CD4-positive, CD25-positive, alpha-beta regulatory T cell (primary cell): Measurements from ENCODE around the gene NFKBIZ. TPM values are rescaled to one million over a fixed set of nuclear protein-coding genes. Genes with fewer than 3 reads are reported as not detected.

Experiments
- ATAC-seq, 2 donors: fragments of 150-1000 bp; cut with Tn5 transposase; one replicate each; pipeline ENCODE4 v1.10.0; 2021; ENCODE audit warnings: low read depth in 2 of 2, moderate number of reproducible peaks in 2 of 2, moderate library complexity in 1 of 2
- DNase-seq, 3 donors: peaks; one replicate each; pipeline versions ENCODE4 v3.0.0 to v3.0.0-alpha.2; 2012 to 2022; ENCODE audit warnings: mixed read lengths in 1 of 3
- H3K27ac ChIP-seq: one replicate; pipeline ENCODE4 v1.7.0; 2013; ENCODE audit warnings: mild to moderate bottlenecking, low read length; ENCODE audit not compliant: insufficient read depth, poor library complexity, severe bottlenecking
- H3K27me3 ChIP-seq: one replicate; pipeline ENCODE4 v1.7.0; 2013; ENCODE audit warnings: low read length; ENCODE audit not compliant: control insufficient read depth, insufficient read depth
- H3K36me3 ChIP-seq: one replicate; pipeline ENCODE4 v1.7.0; 2013; ENCODE audit warnings: mild to moderate bottlenecking, low read length, moderate library complexity; ENCODE audit not compliant: control insufficient read depth, insufficient read depth
- H3K4me1 ChIP-seq: 2 replicates; pipeline ENCODE4 v1.7.0; 2013; ENCODE audit warnings: mild to moderate bottlenecking, low read length; ENCODE audit not compliant: insufficient read depth, control insufficient read depth, poor library complexity, severe bottlenecking
- H3K4me3 ChIP-seq: one replicate; pipeline ENCODE4 v1.7.0; 2013; ENCODE audit warnings: low read depth, mild to moderate bottlenecking, low read length, moderate library complexity
- H3K9me3 ChIP-seq, 2 experiments: 1 replicate in 1 of 2; 2 replicates in 1 of 2; pipeline ENCODE4 v1.7.0; 2013; ENCODE audit warnings: low read length in 2 of 2, mild to moderate bottlenecking in 1 of 2, moderate library complexity in 1 of 2; ENCODE audit not compliant: control insufficient read depth in 2 of 2
- H3K27ac Mint-ChIP-seq, 3 donors: one replicate each; pipeline ENCODE4 v1.8.0; 2020 to 2022; ENCODE audit warnings: mild to moderate bottlenecking in 3 of 3, mixed read lengths in 3 of 3, moderate library complexity in 2 of 3
- H3K27me3 Mint-ChIP-seq: one replicate; pipeline ENCODE4 v1.8.0; 2022; ENCODE audit warnings: mild to moderate bottlenecking, mixed read lengths
- H3K36me3 Mint-ChIP-seq: one replicate; pipeline ENCODE4 v1.8.0; 2020; ENCODE audit warnings: mixed read lengths
- H3K4me1 Mint-ChIP-seq, 4 donors: one replicate each; pipeline ENCODE4 v1.8.0; 2020 to 2022; ENCODE audit warnings: mixed read lengths in 4 of 4, mild to moderate bottlenecking in 1 of 4
- H3K4me3 Mint-ChIP-seq, 4 donors: one replicate each; pipeline ENCODE4 v1.8.0; 2020 to 2022; ENCODE audit warnings: mild to moderate bottlenecking in 4 of 4, mixed read lengths in 4 of 4, moderate library complexity in 3 of 4
- H3K9me3 Mint-ChIP-seq, 7 donors: one replicate each; pipeline ENCODE4 v1.8.0; 2020 to 2022; ENCODE audit warnings: mixed read lengths in 7 of 7, mild to moderate bottlenecking in 3 of 7, moderate library complexity in 2 of 7
- polyA plus RNA-seq, 4 donors: library from polyadenylated mRNA; unstranded; fragments of 300-500 nt; fragmentation: Illumina TruSeq; gene quantifications; one replicate each; pipeline ENCODE4 v1.2.3, GENCODE V29; 2021
- total RNA-seq: library from RNA; stranded (reverse); gene quantifications from one replicate; pipeline ENCODE4 v1.2.3, GENCODE V29; 2022

Gene NFKBIZ
- total and polyA plus RNA-seq, 5 donors from 2014 or later: 15.2 to 637 (median 25.8) TPM

DNA sequence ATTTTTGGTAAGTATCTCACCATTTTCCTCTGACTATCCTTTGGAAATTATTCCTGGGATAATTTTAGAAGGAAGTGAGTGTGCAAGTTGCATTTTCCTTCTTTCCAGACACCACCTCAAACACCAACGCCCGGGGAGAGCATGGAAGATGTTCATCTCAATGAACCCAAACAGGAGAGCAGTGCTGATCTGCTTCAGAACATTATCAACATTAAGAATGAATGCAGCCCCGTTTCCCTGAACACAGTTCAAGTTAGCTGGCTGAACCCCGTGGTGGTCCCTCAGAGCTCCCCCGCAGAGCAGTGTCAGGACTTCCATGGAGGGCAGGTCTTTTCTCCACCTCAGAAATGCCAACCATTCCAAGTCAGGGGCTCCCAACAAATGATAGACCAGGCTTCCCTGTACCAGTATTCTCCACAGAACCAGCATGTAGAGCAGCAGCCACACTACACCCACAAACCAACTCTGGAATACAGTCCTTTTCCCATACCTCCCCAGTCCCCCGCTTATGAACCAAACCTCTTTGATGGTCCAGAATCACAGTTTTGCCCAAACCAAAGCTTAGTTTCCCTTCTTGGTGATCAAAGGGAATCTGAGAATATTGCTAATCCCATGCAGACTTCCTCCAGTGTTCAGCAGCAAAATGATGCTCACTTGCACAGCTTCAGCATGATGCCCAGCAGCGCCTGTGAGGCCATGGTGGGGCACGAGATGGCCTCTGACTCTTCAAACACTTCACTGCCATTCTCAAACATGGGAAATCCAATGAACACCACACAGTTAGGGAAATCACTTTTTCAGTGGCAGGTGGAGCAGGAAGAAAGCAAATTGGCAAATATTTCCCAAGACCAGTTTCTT is 3.9 kb downstream of the NFKBIZ start:
- DNase-seq: no peak
- Histone ChIP-seq H3K4me3 (peak overlapping the region; percentile 100), H3K36me3 (peaks cover 67% of the 10 kb centered on the region), H3K9me3 (no peaks in the 10 kb centered on the region), H3K4me1 (peaks cover 30% of the 10 kb centered on the region), H3K27me3 (no peaks in the 10 kb centered on the region), H3K27ac (peak overlapping the region; percentile 96)
- H3K4me3 Mint-ChIP-seq: peak overlapping the region; percentile 70 to 99 (median 98)
- ATAC-seq: no peak
- peaks cover 32 to 79% (median 66%) of the 10 kb centered on the region in 4 donors for H3K4me1 Mint-ChIP-seq
- H3K36me3 Mint-ChIP-seq: peaks cover 67% of the 10 kb centered on the region
- H3K27ac Mint-ChIP-seq: peak overlapping the region in 2 of 3 donors; percentile 74 to 100
- peaks cover 6% of the 10 kb centered on the region for H3K27me3 Mint-ChIP-seq
- no peaks in the 10 kb centered on the region for H3K9me3 Mint-ChIP-seq

- H3K27me3 Mint-ChIP-seq: peaks cover 6% of the 10 kb centered on the region
- H3K36me3 Mint-ChIP-seq: peaks cover 75% of the 10 kb centered on the region
- H3K4me1 Mint-ChIP-seq: peaks cover 39 to 80% (median 67%) of the 10 kb centered on the region in 4 donors
- ATAC-seq (no peak), DNase-seq (no peak)
- Histone ChIP-seq H3K9me3 (no peaks in the 10 kb centered on the region), H3K36me3 (peaks cover 75% of the 10 kb centered on the region), H3K27me3 (no peaks in the 10 kb centered on the region), H3K4me1 (peaks cover 30% of the 10 kb centered on the region), H3K4me3 (peak overlapping the region; percentile 100), H3K27ac (no peak overlapping the region)
- no peaks in the 10 kb centered on the region for H3K9me3 Mint-ChIP-seq
- H3K4me3 Mint-ChIP-seq: peak overlapping the region in 3 of 4 donors; percentile 21 to 99 (median 53)
- no peak overlapping the region for H3K27ac Mint-ChIP-seq
Observed at GRCh38 chr3:101853982-101854381, 4.7 kb downstream of the NFKBIZ start.

DNA sequence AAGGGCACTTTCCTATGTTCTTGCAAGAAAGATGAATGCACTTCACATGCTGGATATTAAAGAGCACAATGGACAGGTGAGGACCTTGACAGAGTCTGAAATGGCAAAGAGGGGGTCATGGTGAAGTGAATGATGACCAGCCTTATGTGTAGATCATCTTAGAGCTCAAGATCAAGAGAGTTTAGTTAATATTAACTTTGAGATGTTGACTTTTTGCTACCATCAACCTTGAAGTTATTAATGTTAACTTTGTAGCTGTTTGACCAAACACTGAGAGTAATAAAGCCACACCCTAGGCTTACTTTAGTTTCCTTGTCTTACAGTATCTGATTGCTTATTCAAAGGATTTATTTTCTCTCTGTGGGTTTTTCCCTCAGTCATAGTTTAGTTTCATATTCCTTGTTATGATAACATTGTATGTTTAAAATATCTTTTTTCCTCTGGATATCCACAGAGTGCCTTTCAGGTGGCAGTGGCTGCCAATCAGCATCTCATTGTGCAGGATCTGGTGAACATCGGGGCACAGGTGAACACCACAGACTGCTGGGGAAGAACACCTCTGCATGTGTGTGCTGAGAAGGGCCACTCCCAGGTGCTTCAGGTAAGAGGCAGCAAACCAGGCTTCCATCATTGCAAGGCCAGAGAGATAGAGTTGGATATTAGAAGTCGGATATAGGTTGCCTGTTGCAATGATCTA is 5.4 kb downstream of the NFKBIZ start:
- peak overlapping the region in 3 of 4 donors; percentile 32 to 99 (median 53) for H3K4me3 Mint-ChIP-seq
- no peaks in the 10 kb centered on the region for H3K9me3 Mint-ChIP-seq
- H3K9me3 ChIP-seq: no peaks in the 10 kb centered on the region
- peak overlapping the region; percentile 100 for H3K4me3 ChIP-seq
- peaks cover 30% of the 10 kb centered on the region for H3K4me1 ChIP-seq
- ATAC-seq (no peak), DNase-seq (no peak)
- no peaks in the 10 kb centered on the region for H3K27me3 ChIP-seq
- H3K27ac Mint-ChIP-seq: peak overlapping the region in 1 of 3 donors; percentile 10
- peaks cover 83% of the 10 kb centered on the region for H3K36me3 ChIP-seq
- peaks cover 41 to 87% (median 73%) of the 10 kb centered on the region in 4 donors for H3K4me1 Mint-ChIP-seq
- peaks cover 82% of the 10 kb centered on the region for H3K36me3 Mint-ChIP-seq
- no peak overlapping the region for H3K27ac ChIP-seq
- peaks cover 6% of the 10 kb centered on the region for H3K27me3 Mint-ChIP-seq

DNA sequence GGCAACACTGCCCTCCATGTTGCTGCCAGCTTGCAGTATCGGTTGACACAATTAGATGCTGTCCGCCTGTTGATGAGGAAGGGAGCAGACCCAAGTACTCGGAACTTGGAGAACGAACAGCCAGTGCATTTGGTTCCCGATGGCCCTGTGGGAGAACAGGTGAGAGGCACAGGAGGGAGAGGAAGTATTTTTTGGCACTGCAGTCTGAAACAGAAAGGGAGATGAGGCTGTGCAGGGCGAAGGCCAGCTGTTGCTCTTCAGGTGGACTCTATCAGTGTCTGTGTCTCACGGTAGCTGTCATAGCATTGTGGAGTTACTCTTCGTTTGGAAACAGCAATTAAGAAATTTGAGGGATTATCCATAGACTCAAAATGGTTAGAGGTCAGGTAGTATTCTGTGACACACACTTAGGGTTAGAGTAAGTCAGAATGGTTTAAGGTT is 8.0 kb downstream of the NFKBIZ start:
- H3K27ac Mint-ChIP-seq: peak overlapping the region in 2 of 3 donors; percentile 45 to 71
- DNase-seq (no peak), ATAC-seq (no peak)
- H3K4me3 ChIP-seq: peak overlapping the region; percentile 34
- no peak overlapping the region for H3K27ac ChIP-seq
- H3K4me3 Mint-ChIP-seq: peak overlapping the region in 3 of 4 donors; percentile 18 to 66 (median 39)
- H3K36me3 Mint-ChIP-seq: peaks cover 79% of the 10 kb centered on the region
- H3K4me1 ChIP-seq: peaks cover 19% of the 10 kb centered on the region
- no peaks in the 10 kb centered on the region for H3K9me3 Mint-ChIP-seq
- H3K36me3 ChIP-seq: peaks cover 98% of the 10 kb centered on the region
- no peaks in the 10 kb centered on the region for H3K9me3 ChIP-seq
- H3K27me3 Mint-ChIP-seq: no peaks in the 10 kb centered on the region
- H3K4me1 Mint-ChIP-seq: peaks cover 23 to 94% (median 72%) of the 10 kb centered on the region in 4 donors
- no peaks in the 10 kb centered on the region for H3K27me3 ChIP-seq

GRCh38 chr3:101858464-101859030 is 9.2 kb downstream of the NFKBIZ start:
- peak overlapping the region in 1 of 3 donors; percentile 90 for H3K27ac Mint-ChIP-seq
- no peaks in the 10 kb centered on the region for H3K9me3 Mint-ChIP-seq
- H3K4me3 Mint-ChIP-seq: peak overlapping the region in 2 of 4 donors; percentile 8 to 18
- Histone ChIP-seq H3K36me3 (peaks cover 87% of the 10 kb centered on the region), H3K4me1 (peaks cover 7% of the 10 kb centered on the region), H3K9me3 (no peaks in the 10 kb centered on the region), H3K4me3 (no peak overlapping the region), H3K27ac (no peak overlapping the region), H3K27me3 (no peaks in the 10 kb centered on the region)
- peaks cover 67% of the 10 kb centered on the region for H3K36me3 Mint-ChIP-seq
- no peak for ATAC-seq
- DNase-seq: no peak
- no peaks in the 10 kb centered on the region for H3K27me3 Mint-ChIP-seq
- H3K4me1 Mint-ChIP-seq: peaks cover 22 to 82% (median 65%) of the 10 kb centered on the region in 4 donors

DNA sequence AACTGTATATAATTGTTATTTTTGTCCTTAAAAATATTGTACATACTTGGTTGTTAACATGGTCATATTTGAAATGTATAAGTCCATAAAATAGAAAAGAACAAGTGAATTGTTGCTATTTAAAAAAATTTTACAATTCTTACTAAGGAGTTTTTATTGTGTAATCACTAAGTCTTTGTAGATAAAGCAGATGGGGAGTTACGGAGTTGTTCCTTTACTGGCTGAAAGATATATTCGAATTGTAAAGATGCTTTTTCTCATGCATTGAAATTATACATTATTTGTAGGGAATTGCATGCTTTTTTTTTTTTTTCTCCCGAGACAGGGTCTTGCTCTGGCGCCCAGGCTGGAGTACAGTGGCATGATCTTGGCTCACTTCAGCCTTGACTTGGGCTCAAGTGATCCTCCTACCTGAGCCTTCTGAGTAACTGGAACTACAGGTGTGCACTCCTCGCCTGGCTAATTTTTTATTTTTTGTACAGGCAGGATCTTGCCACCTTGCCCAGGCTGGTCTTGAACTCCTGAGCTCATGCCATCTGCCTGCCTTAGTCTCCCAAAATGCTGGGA is 10.7 kb downstream of the NFKBIZ start:
- DNase-seq (no peak), ATAC-seq (no peak)
- Histone ChIP-seq H3K4me3 (no peak overlapping the region), H3K27me3 (no peaks in the 10 kb centered on the region), H3K27ac (no peak overlapping the region), H3K9me3 (no peaks in the 10 kb centered on the region), H3K4me1 (no peaks in the 10 kb centered on the region), H3K36me3 (peaks cover 73% of the 10 kb centered on the region)
- Mint-ChIP-seq H3K4me1 (peaks cover 15 to 67% (median 57%) of the 10 kb centered on the region in 4 donors), H3K27me3 (no peaks in the 10 kb centered on the region), H3K9me3 (no peaks in the 10 kb centered on the region), H3K36me3 (peaks cover 54% of the 10 kb centered on the region), H3K27ac (no peak overlapping the region), H3K4me3 (no peak overlapping the region)

DNA sequence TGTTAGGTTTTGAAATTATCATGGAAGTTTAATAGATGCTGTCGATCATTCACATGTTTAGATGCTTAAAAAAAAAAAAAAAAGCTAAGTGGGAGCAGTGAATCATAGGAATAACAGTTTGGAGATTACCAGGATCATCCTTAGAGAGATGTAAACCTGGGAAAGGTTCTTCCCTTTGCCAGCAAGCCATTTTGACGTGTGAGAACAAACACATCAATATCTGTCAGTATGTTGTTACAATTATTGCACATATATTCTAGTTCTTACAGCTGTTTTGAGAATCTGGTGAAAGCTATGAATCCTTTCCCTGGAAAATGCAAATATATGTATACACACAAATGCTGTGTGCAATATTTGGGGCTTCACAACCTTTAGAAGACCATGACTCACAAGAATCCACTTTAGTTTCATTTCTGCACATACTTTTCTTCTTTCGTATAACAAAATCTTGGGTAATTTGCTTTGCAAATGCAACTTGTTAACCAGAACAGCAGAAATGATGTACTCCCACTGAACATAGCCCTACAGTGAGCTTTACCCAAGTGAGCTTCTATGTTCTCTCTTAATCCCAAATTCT is 12.0 kb downstream of the NFKBIZ start:
- Histone ChIP-seq H3K4me3 (no peak overlapping the region), H3K27me3 (no peaks in the 10 kb centered on the region), H3K27ac (peak overlapping the region; percentile 10), H3K36me3 (peaks cover 59% of the 10 kb centered on the region), H3K9me3 (no peaks in the 10 kb centered on the region), H3K4me1 (no peaks in the 10 kb centered on the region)
- ATAC-seq (peak in 1 of 2 donors; percentile 8), DNase-seq (no peak)
- Mint-ChIP-seq H3K4me3 (no peak overlapping the region), H3K27ac (peak overlapping the region; percentile 0 to 21 (median 0)), H3K9me3 (no peaks in the 10 kb centered on the region), H3K4me1 (peaks cover 19 to 54% (median 49%) of the 10 kb centered on the region in 4 donors), H3K36me3 (peaks cover 44% of the 10 kb centered on the region), H3K27me3 (no peaks in the 10 kb centered on the region)
